Measurements from ENCODE around the gene TPST1. TPM values are rescaled to one million over a fixed set of nuclear protein-coding genes. Genes with fewer than 3 reads are reported as not detected.

TPST1 gene
- total RNA-seq, 1 experiment from 2014 or later: 15.9 TPM

GRCh38 chr7:66356277-66356721 is 151.2 kb downstream of the TPST1 start:
- no peak overlapping the region for H3K23ac ChIP-seq (ENCODE audit: insufficient read length, low read depth, low read length)
- no peak overlapping the region for H3K14ac ChIP-seq (ENCODE audit: insufficient read depth, low read length)
- Mint-ChIP-seq H3K9me3 (no peaks in the 10 kb centered on the region; a peak in 1 of 5 replicates), H3K27ac (peak overlapping the region in 2 of 3 experiments; percentile 55 to 93; a peak in 4 of 7 replicates), H3K4me3 (no peak overlapping the region), H3K4me1 (peaks cover 14% of the 10 kb centered on the region in 2 experiments), H3K36me3 (ENCODE audit: insufficient read depth in 1 of 3, low read depth in 3 of 3) (no peaks in the 10 kb centered on the region; a peak in 1 of 7 replicates), H3K27me3 (ENCODE audit: low read depth) (no peaks in the 10 kb centered on the region)
- no peak overlapping the region for H3K27ac ChIP-seq (ENCODE audit: insufficient read length, low read depth, low read length)
- no peak overlapping the region for H2BK12ac ChIP-seq (ENCODE audit: insufficient read length, low read depth, low read length)
- no peak overlapping the region for H2AK5ac ChIP-seq (ENCODE audit: insufficient read length, low read length)
- H2BK20ac ChIP-seq (ENCODE audit: low read depth, low read length, poor library complexity, severe bottlenecking): no peak overlapping the region
- H3K23me2 ChIP-seq (ENCODE audit: insufficient read length, low read depth, low read length, poor library complexity, severe bottlenecking): no peaks in the 10 kb centered on the region
- H3K4ac ChIP-seq (ENCODE audit: low read depth, low read length): no peak overlapping the region
- H4K5ac ChIP-seq (ENCODE audit: insufficient read length, low read depth, low read length): no peak overlapping the region
- no peak overlapping the region for H3K4me2 ChIP-seq (ENCODE audit: insufficient read depth, insufficient read length, low read length)
- H3K4me1 ChIP-seq (ENCODE audit: insufficient read depth, low read length): no peaks in the 10 kb centered on the region
- H3K79me2 ChIP-seq (ENCODE audit: insufficient read depth, low read length): no peaks in the 10 kb centered on the region
- no peak overlapping the region for H3K18ac ChIP-seq (ENCODE audit: insufficient read length, low read depth, low read length)
- H3K56ac ChIP-seq (ENCODE audit: insufficient read length, low read depth, low read length): no peak overlapping the region
- H3K9ac ChIP-seq (ENCODE audit: extremely low read depth, insufficient read length, low read length): no peak overlapping the region
- H2BK5ac ChIP-seq (ENCODE audit: insufficient read length, low read length): no peak overlapping the region
- DNase-seq: no peak
- H4K8ac ChIP-seq (replicated peaks; ENCODE audit: insufficient read length, low read depth, low read length): no peak overlapping the region
- no peak overlapping the region for H2AFZ ChIP-seq (ENCODE audit: low read length)
- H2BK120ac ChIP-seq (ENCODE audit: low read depth, low read length, poor library complexity, severe bottlenecking): no peak overlapping the region
- TF ChIP-seq, protein P1, sequence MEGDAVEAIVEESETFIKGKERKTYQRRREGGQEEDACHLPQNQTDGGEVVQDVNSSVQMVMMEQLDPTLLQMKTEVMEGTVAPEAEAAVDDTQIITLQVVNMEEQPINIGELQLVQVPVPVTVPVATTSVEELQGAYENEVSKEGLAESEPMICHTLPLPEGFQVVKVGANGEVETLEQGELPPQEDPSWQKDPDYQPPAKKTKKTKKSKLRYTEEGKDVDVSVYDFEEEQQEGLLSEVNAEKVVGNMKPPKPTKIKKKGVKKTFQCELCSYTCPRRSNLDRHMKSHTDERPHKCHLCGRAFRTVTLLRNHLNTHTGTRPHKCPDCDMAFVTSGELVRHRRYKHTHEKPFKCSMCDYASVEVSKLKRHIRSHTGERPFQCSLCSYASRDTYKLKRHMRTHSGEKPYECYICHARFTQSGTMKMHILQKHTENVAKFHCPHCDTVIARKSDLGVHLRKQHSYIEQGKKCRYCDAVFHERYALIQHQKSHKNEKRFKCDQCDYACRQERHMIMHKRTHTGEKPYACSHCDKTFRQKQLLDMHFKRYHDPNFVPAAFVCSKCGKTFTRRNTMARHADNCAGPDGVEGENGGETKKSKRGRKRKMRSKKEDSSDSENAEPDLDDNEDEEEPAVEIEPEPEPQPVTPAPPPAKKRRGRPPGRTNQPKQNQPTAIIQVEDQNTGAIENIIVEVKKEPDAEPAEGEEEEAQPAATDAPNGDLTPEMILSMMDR (conservative IDR thresholded peaks at IDR 0.05): no peak
- WGBS (ENCODE audit: extremely low coverage, insufficient read length, low lambda C conversion rate): no CpG with 5 or more reads among the region's 6 CpGs
- no peaks in the 10 kb centered on the region for H3K27me3 ChIP-seq (ENCODE audit: insufficient read depth, low read length)
- H3K79me1 ChIP-seq (ENCODE audit: insufficient read depth, low read depth, low read length, poor library complexity, severe bottlenecking): no peaks in the 10 kb centered on the region
- no peak overlapping the region for H4K91ac ChIP-seq (ENCODE audit: insufficient read length, low read depth, low read length)
- no peaks in the 10 kb centered on the region for H3K9me3 ChIP-seq (ENCODE audit: control insufficient read depth, low read depth, low read length)
- no peak overlapping the region for H3T11ph ChIP-seq (ENCODE audit: low read length)
- no peaks in the 10 kb centered on the region for H4K20me1 ChIP-seq (ENCODE audit: control insufficient read depth, insufficient read depth, insufficient read length)
- no peak overlapping the region for H2BK15ac ChIP-seq (ENCODE audit: low read depth, low read length)
